ENCODE measurements around the gene LRRC56.

- TF ChIP-seq EZH2 (IDR thresholded peaks at IDR 0.05; ENCODE audit: insufficient read depth, poor library complexity, severe bottlenecking): no peak
- TF ChIP-seq EZH2phosphoT487 (IDR thresholded peaks at IDR 0.05; ENCODE audit: insufficient read depth, low read depth): no peak
Observed at GRCh38 chr11:592918-593317, 55.6 kb downstream of the LRRC56 start.
